ENCODE measurements around the gene AMDHD2.
"Not testable (repeated sequence)": the region's sequence is repeated elsewhere in the genome, so short reads cannot be mapped to it uniquely, and the experiment has no call there.

GRCh38 chr16:2575839-2576238 lies 55.7 kb downstream of the AMDHD2 start:
- TF ChIP-seq CTCF (conservative IDR thresholded peaks at IDR 0.05; ENCODE audit: low read length); EZH2phosphoT487 (IDR thresholded peaks at IDR 0.05; ENCODE audit: borderline replicate concordance): not testable (repeated sequence)
